Measurements from ENCODE around the gene PGM5.

DNA sequence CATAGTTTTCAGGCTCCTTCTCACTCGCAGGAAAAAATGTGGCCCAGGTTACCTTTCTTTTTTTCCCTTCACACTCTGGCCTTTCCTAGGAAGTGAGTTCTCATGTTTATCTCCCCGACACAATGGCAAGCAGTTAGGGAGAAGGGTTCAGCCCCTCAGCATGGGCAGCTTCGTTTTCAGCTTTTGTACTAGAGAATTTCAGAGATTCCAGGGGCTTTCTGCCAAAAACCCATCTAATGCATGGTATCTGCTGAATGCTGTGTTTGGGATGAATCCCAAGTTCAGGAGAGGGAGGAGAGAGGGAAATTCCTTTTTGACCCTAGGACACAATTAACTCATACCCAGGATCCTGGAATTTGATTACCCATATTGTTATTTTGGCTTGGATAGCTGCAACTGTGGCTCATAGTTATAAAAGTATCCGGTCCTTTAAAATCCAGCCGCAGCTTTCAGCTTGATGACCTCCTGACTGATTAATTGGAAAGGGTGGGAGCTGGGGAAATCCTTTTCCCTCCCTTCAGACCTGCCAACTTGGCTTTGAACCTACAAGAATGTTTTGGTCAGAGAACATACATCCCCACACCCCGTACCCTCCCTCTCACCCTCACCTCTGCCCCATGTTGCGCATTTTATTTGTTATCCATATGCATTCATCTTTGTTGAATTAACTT is 105.8 kb downstream of the PGM5 start:
- TF ChIP-seq, protein P1, sequence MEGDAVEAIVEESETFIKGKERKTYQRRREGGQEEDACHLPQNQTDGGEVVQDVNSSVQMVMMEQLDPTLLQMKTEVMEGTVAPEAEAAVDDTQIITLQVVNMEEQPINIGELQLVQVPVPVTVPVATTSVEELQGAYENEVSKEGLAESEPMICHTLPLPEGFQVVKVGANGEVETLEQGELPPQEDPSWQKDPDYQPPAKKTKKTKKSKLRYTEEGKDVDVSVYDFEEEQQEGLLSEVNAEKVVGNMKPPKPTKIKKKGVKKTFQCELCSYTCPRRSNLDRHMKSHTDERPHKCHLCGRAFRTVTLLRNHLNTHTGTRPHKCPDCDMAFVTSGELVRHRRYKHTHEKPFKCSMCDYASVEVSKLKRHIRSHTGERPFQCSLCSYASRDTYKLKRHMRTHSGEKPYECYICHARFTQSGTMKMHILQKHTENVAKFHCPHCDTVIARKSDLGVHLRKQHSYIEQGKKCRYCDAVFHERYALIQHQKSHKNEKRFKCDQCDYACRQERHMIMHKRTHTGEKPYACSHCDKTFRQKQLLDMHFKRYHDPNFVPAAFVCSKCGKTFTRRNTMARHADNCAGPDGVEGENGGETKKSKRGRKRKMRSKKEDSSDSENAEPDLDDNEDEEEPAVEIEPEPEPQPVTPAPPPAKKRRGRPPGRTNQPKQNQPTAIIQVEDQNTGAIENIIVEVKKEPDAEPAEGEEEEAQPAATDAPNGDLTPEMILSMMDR (IDR thresholded peaks at IDR 0.05; ENCODE audit: low read length) = no peak
- TF ChIP-seq EZH2 (IDR thresholded peaks at IDR 0.05; ENCODE audit: borderline replicate concordance, low read length) = no peak
